ENCODE data around the gene ZDHHC3. TPM values are rescaled to one million over a fixed set of nuclear protein-coding genes. Genes with fewer than 3 reads are reported as not detected.

Gene ZDHHC3
- total and polyA plus RNA-seq, 2 experiments from 2014 or later: 43.8 to 50.2 TPM

- no peaks in the 10 kb centered on the region for H3K9me3 ChIP-seq (ENCODE audit: low read depth)
- TF ChIP-seq, protein P1, sequence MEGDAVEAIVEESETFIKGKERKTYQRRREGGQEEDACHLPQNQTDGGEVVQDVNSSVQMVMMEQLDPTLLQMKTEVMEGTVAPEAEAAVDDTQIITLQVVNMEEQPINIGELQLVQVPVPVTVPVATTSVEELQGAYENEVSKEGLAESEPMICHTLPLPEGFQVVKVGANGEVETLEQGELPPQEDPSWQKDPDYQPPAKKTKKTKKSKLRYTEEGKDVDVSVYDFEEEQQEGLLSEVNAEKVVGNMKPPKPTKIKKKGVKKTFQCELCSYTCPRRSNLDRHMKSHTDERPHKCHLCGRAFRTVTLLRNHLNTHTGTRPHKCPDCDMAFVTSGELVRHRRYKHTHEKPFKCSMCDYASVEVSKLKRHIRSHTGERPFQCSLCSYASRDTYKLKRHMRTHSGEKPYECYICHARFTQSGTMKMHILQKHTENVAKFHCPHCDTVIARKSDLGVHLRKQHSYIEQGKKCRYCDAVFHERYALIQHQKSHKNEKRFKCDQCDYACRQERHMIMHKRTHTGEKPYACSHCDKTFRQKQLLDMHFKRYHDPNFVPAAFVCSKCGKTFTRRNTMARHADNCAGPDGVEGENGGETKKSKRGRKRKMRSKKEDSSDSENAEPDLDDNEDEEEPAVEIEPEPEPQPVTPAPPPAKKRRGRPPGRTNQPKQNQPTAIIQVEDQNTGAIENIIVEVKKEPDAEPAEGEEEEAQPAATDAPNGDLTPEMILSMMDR (IDR thresholded peaks at IDR 0.05; ENCODE audit: low read depth, low read length): no peak
- H3K4me3 ChIP-seq: no peak overlapping the region
- H3K36me3 ChIP-seq: no peaks in the 10 kb centered on the region
- H3K27ac ChIP-seq: no peak overlapping the region
- DNase-seq (ENCODE audit: low read depth in 1 of 2, low spot score in 1 of 2): no peak
- H3K27me3 ChIP-seq: no peaks in the 10 kb centered on the region
- peaks cover 9% of the 10 kb centered on the region for H3K4me1 ChIP-seq (ENCODE audit: low read depth)
These were observed 6.7 kb downstream of the ZDHHC3 start for GRCh38 chr3:44969154-44969827.

- Histone ChIP-seq H3K27ac (no peak overlapping the region), H3K36me3 (no peaks in the 10 kb centered on the region), H3K9me3 (ENCODE audit: low read depth) (no peaks in the 10 kb centered on the region), H3K4me3 (no peak overlapping the region), H3K27me3 (no peaks in the 10 kb centered on the region), H3K4me1 (ENCODE audit: low read depth) (peaks cover 9% of the 10 kb centered on the region)
- TF ChIP-seq, protein P1 (IDR thresholded peaks at IDR 0.05; ENCODE audit: low read depth, low read length): no peak
- DNase-seq (ENCODE audit: low read depth in 1 of 2, low spot score in 1 of 2): no peak
These were observed 7.5 kb downstream of the ZDHHC3 start for GRCh38 chr3:44968447-44968858.

- Histone ChIP-seq H3K27me3 (no peaks in the 10 kb centered on the region), H3K9me3 (ENCODE audit: low read depth) (no peaks in the 10 kb centered on the region), H3K36me3 (no peaks in the 10 kb centered on the region), H3K4me1 (ENCODE audit: low read depth) (peaks cover 9% of the 10 kb centered on the region), H3K4me3 (no peak overlapping the region), H3K27ac (no peak overlapping the region)
- TF ChIP-seq, protein P1 (IDR thresholded peaks at IDR 0.05; ENCODE audit: low read depth, low read length): no peak
- peak in 1 of 2 donors; percentile 34 for DNase-seq (ENCODE audit: low read depth in 1 of 2, low spot score in 1 of 2)
These were observed 9.1 kb downstream of the ZDHHC3 start for GRCh38 chr3:44966795-44967278.

- Histone ChIP-seq H3K4me3 (no peak overlapping the region), H3K27me3 (no peaks in the 10 kb centered on the region), H3K9me3 (ENCODE audit: low read depth) (no peaks in the 10 kb centered on the region), H3K4me1 (ENCODE audit: low read depth) (peaks cover 9% of the 10 kb centered on the region), H3K27ac (no peak overlapping the region), H3K36me3 (no peaks in the 10 kb centered on the region)
- no peak for DNase-seq (ENCODE audit: low read depth in 1 of 2, low spot score in 1 of 2)
- TF ChIP-seq, protein P1 (IDR thresholded peaks at IDR 0.05; ENCODE audit: low read depth, low read length): no peak
These were observed 10.8 kb downstream of the ZDHHC3 start for GRCh38 chr3:44965165-44965564.

- TF ChIP-seq, protein P1 (IDR thresholded peaks at IDR 0.05; ENCODE audit: low read depth, low read length): no peak
- no peak for DNase-seq (ENCODE audit: low read depth in 1 of 2, low spot score in 1 of 2)
- Histone ChIP-seq H3K36me3 (no peaks in the 10 kb centered on the region), H3K9me3 (ENCODE audit: low read depth) (no peaks in the 10 kb centered on the region), H3K27me3 (no peaks in the 10 kb centered on the region), H3K27ac (no peak overlapping the region), H3K4me1 (ENCODE audit: low read depth) (peaks cover 9% of the 10 kb centered on the region), H3K4me3 (no peak overlapping the region)
These were observed 12.2 kb downstream of the ZDHHC3 start for GRCh38 chr3:44963571-44964325.

Measured in cardiac muscle cell (in vitro differentiated cells and primary cell).